ENCODE measurements around the gene CAPN12. TPM values are rescaled to one million over a fixed set of nuclear protein-coding genes. Genes with fewer than 3 reads are reported as not detected.

Gene CAPN12
- total and polyA plus RNA-seq, 2 of the 8 experiments (the other 6 are each of a cell fraction or from before 2014, with no cell fraction given), result 8.8 to 20.0 TPM

- Histone ChIP-seq H2BK5ac (ENCODE audit: low read depth, low read length) (peak overlapping the region; percentile 5), H3K18ac (ENCODE audit: extremely low read depth, low read length) (no peak overlapping the region), H2BK15ac (ENCODE audit: low read length) (no peak overlapping the region), H3K27ac (ENCODE audit: low read depth, low read length) (no peak overlapping the region), H4K5ac (ENCODE audit: insufficient read length, low read depth, low read length) (no peak overlapping the region), H3K9ac (replicated peaks in 1 of 4; ENCODE audit: extremely low read depth in 1 of 4, low read depth in 3 of 4, low read length in 3 of 4) (no peak overlapping the region), H2BK20ac (ENCODE audit: low read length) (no peak overlapping the region), H4K20me1 (replicated peaks in 1 of 2; ENCODE audit: control insufficient read depth in 1 of 2, insufficient read depth in 2 of 2, low read length in 2 of 2) (peaks cover 14 to 29% of the 10 kb centered on the region in 2 experiments), H3K27me3 (replicated peaks in 1 of 4; ENCODE audit: control insufficient read depth in 3 of 4, extremely low read depth in 1 of 4, insufficient read depth in 3 of 4, low read length in 3 of 4) (no peaks in the 10 kb centered on the region; a peak in 1 of 7 replicates), H4K91ac (replicated peaks; ENCODE audit: insufficient read length, low read length) (no peak overlapping the region), H3K79me2 (ENCODE audit: control insufficient read depth in 1 of 2, insufficient read depth in 2 of 2, low read length in 2 of 2) (peaks cover 4 to 82% of the 10 kb centered on the region in 2 experiments; a peak in 2 of 4 replicates), H2AK5ac (ENCODE audit: low read depth, low read length) (no peak overlapping the region; the same call in 1 of the 2 replicates), H3K79me1 (ENCODE audit: low read depth, low read length) (peaks cover 40% of the 10 kb centered on the region), H2AFZ (ENCODE audit: low read length) (no peak overlapping the region), H3K23ac (ENCODE audit: insufficient read length) (no peak overlapping the region), H3K36me3 (ENCODE audit: control insufficient read depth in 2 of 4, insufficient read depth in 4 of 4, low read length in 3 of 4) (peaks cover 2 to 11% (median 4%) of the 10 kb centered on the region in 4 experiments; a peak in 4 of 8 replicates), H3K4me1 (replicated peaks in 1 of 4; ENCODE audit: control insufficient read depth in 3 of 4, insufficient read depth in 4 of 4, low read length in 3 of 4) (peaks cover 3 to 36% (median 23%) of the 10 kb centered on the region in 4 experiments), H3K4me3 (ENCODE audit: extremely low read depth in 1 of 4, insufficient read depth in 2 of 4, low read depth in 3 of 4, low read length in 4 of 4) (no peak overlapping the region), H3K4me2 (ENCODE audit: insufficient read depth in 1 of 2, low read depth in 2 of 2, low read length in 2 of 2) (no peak overlapping the region), H3K23me2 (ENCODE audit: low read depth, low read length) (no peaks in the 10 kb centered on the region), H3K4ac (replicated peaks; ENCODE audit: insufficient read length, low read depth, low read length) (no peak overlapping the region), H2BK12ac (ENCODE audit: low read depth, low read length) (no peak overlapping the region), H3K14ac (ENCODE audit: insufficient read length) (no peak overlapping the region), H3K56ac (replicated peaks; ENCODE audit: insufficient read length, low read depth, low read length) (no peak overlapping the region), H3K9me3 (ENCODE audit: insufficient read depth in 2 of 2, low read depth in 1 of 2, low read length in 1 of 2) (no peaks in the 10 kb centered on the region), H2BK120ac (replicated peaks; ENCODE audit: low read depth, low read length) (no peak overlapping the region), H4K8ac (ENCODE audit: extremely low read depth, insufficient read depth, low read length) (no peak overlapping the region)
- WGBS, 2 experiments (ENCODE audit: extremely low coverage in 1 of 2, insufficient coverage in 1 of 2, insufficient read length in 1 of 2, insufficient replicate concordance in 2 of 2, low coverage in 1 of 2, low lambda C conversion rate in 2 of 2, missing lambda C conversion rate in 1 of 2), result 94% methylated on average over 22 of the region's 22 CpGs; no CpG with 5 or more reads in 1 of the 2 experiments
- no peak for TF ChIP-seq EGR1 (IDR thresholded peaks at IDR 0.05; ENCODE audit: borderline replicate concordance, low read depth, low read length)
- no peak for TF ChIP-seq TBP (IDR thresholded peaks at IDR 0.05; ENCODE audit: low read depth, low read length)
- DNase-seq (ENCODE audit: low read depth in 1 of 2, low spot score in 2 of 2) (no peak), FAIRE-seq (no peak)
- POLR2A ChIA-PET (ENCODE audit: partially characterized antibody), result interaction anchor here (0.6 to 23.4 kb wide), 6 partner anchors 9 to 261 kb away, joined by 3 to 495 read pairs (median 4); partner anchors contain the start of gene ACTN4
- CTCF ChIA-PET (ENCODE audit: partially characterized antibody), result interaction anchor here (0.7 to 1.5 kb wide), 4 partner anchors 16 to 218 kb away, joined by 3 to 4 read pairs (median 3); no protein-coding TSS in a partner anchor
Measured at GRCh38 chr19:38695832-38696728, 48.2 kb downstream of the CAPN12 start.
